Thyroid gland (tissue), 4 donors: ENCODE measurements around the gene DNM3. TPM values are rescaled to one million over a fixed set of nuclear protein-coding genes. Genes with fewer than 3 reads are reported as not detected.

ENCODE experiments used
- DNase-seq, 2 donors: peaks; one replicate each; pipeline ENCODE4 v3.0.0-alpha.2; 2019
- H3K27ac ChIP-seq, 3 donors: fragments of 200-600 bp; sonication (generic); 1 replicate in 2 of 3; 2 replicates in 1 of 3; pipeline ENCODE4 v1.5.1; 2016 to 2019; ENCODE audit warnings: mild to moderate bottlenecking in 1 of 3, moderate library complexity in 1 of 3
- H3K27me3 ChIP-seq: fragments of 200-600 bp; sonication (generic); one replicate; pipeline ENCODE4 v1.5.1; 2019
- H3K36me3 ChIP-seq, 2 donors: fragments of 200-600 bp; sonication (generic); one replicate each; pipeline ENCODE4 v1.5.1; 2016 to 2019
- H3K4me1 ChIP-seq, 2 donors: fragments of 200-600 bp; sonication (generic); one replicate each; pipeline ENCODE4 v1.5.1; 2017 to 2019
- H3K4me3 ChIP-seq, 3 donors: fragments of 200-600 bp; sonication (generic); replicated peaks in 1 of 3; 1 replicate in 2 of 3; 2 replicates in 1 of 3; pipeline ENCODE4 v1.5.1; 2016; ENCODE audit warnings: mild to moderate bottlenecking in 1 of 3
- H3K9me3 ChIP-seq: fragments of 200-600 bp; sonication (generic); one replicate; pipeline ENCODE4 v1.5.1; 2017
- CTCF ChIP-seq, 6 experiments: fragments of 200-600 bp in 3 of 6; fragments of 450-650 bp in 3 of 6; sonication (generic) in 3 of 6; IDR thresholded peaks; one replicate each; pipeline ENCODE4 v1.5.1; 2016 to 2019; ENCODE audit warnings: antibody characterized with exemption in 6 of 6, mild to moderate bottlenecking in 2 of 6, inconsistent platforms in 1 of 6, moderate library complexity in 1 of 6
- POLR2A ChIP-seq, 2 donors: fragments of 450-650 bp; IDR thresholded peaks; one replicate each; pipeline ENCODE4 v1.6.1; 2017; ENCODE audit warnings: antibody characterized with exemption in 2 of 2, mild to moderate bottlenecking in 2 of 2, moderate library complexity in 1 of 2
- WGBS, 2 donors: methylation state at CpG; one replicate each; pipeline ENCODE4 v1.1.5; 2017; 5-methylcytosine and 5-hydroxymethylcytosine counted together
- intact Hi-C: fragments of 100-400 bp; cut with DNase I; formaldehyde crosslinking; loops from one replicate; pipeline ENCODE4 v1.15.1; 2023
- total RNA-seq, 4 donors: library from RNA; depleted of rRNA; stranded (reverse); fragments of >200 nt; gene quantifications; one replicate each; pipeline ENCODE4 v1.2.3, GENCODE V29; 2016

The DNM3 gene
- total RNA-seq, 4 donors from 2014 or later, result 9.0 to 13.6 (median 10.8) TPM

- intact Hi-C loops, result no loop called here
- no peak overlapping the region for H3K4me3 ChIP-seq
- no peaks in the 10 kb centered on the region for H3K9me3 ChIP-seq
- no peaks in the 10 kb centered on the region for H3K36me3 ChIP-seq
- H3K27me3 ChIP-seq, result no peaks in the 10 kb centered on the region
- no peaks in the 10 kb centered on the region for H3K4me1 ChIP-seq
- H3K27ac ChIP-seq, result no peak overlapping the region
- WGBS, 2 donors, result 67 to 92% methylated on average over 4 of the region's 4 CpGs
- DNase-seq, result no peak
- TF ChIP-seq POLR2A (IDR thresholded peaks at IDR 0.05) (no peak), CTCF (IDR thresholded peaks at IDR 0.05) (no peak)
These were observed 411.0 kb downstream of the DNM3 start for GRCh38 chr1:172252321-172252720.

GRCh38 chr1:172252958-172253357 is 411.7 kb downstream of the DNM3 start:
- Histone ChIP-seq H3K36me3 (no peaks in the 10 kb centered on the region), H3K9me3 (no peaks in the 10 kb centered on the region), H3K27ac (no peak overlapping the region), H3K27me3 (no peaks in the 10 kb centered on the region), H3K4me3 (no peak overlapping the region), H3K4me1 (no peaks in the 10 kb centered on the region)
- no peak for DNase-seq
- intact Hi-C loops, result no loop called here
- 89 to 94% methylated on average over 2 of the region's 2 CpGs for WGBS, 2 donors
- TF ChIP-seq POLR2A (IDR thresholded peaks at IDR 0.05), result no peak
- TF ChIP-seq CTCF (IDR thresholded peaks at IDR 0.05), result no peak

- DNase-seq, result no peak
- Histone ChIP-seq H3K36me3 (no peaks in the 10 kb centered on the region), H3K4me3 (no peak overlapping the region), H3K4me1 (no peaks in the 10 kb centered on the region), H3K27me3 (no peaks in the 10 kb centered on the region), H3K9me3 (no peaks in the 10 kb centered on the region), H3K27ac (no peak overlapping the region)
- 66 to 79% methylated on average over 3 of the region's 3 CpGs for WGBS, 2 donors
- intact Hi-C loops, result no loop called here
- no peak for TF ChIP-seq CTCF (IDR thresholded peaks at IDR 0.05)
- no peak for TF ChIP-seq POLR2A (IDR thresholded peaks at IDR 0.05)
These were observed 413.4 kb downstream of the DNM3 start for GRCh38 chr1:172254521-172255222.

- Histone ChIP-seq H3K4me3 (no peak overlapping the region), H3K9me3 (no peaks in the 10 kb centered on the region), H3K36me3 (no peaks in the 10 kb centered on the region), H3K4me1 (no peaks in the 10 kb centered on the region), H3K27me3 (no peaks in the 10 kb centered on the region), H3K27ac (no peak overlapping the region)
- intact Hi-C loops, result no loop called here
- TF ChIP-seq CTCF (IDR thresholded peaks at IDR 0.05) (no peak), POLR2A (IDR thresholded peaks at IDR 0.05) (no peak)
- no peak for DNase-seq
These were observed 413.9 kb downstream of the DNM3 start for GRCh38 chr1:172255223-172255560.

- 94 to 97% methylated on average over 1 of the region's 1 CpG for WGBS, 2 donors
These were observed 424.6 kb downstream of the DNM3 start for GRCh38 chr1:172265905-172266304.

More at GRCh38 chr1:172265905-172266304, 424.6 kb downstream of the DNM3 start:
- no peak for TF ChIP-seq POLR2A (IDR thresholded peaks at IDR 0.05)
- no peak for TF ChIP-seq CTCF (IDR thresholded peaks at IDR 0.05)
- no peak overlapping the region for H3K4me3 ChIP-seq
- H3K27ac ChIP-seq, result no peak overlapping the region
- no peaks in the 10 kb centered on the region for H3K27me3 ChIP-seq
- H3K36me3 ChIP-seq, result no peaks in the 10 kb centered on the region
- no peaks in the 10 kb centered on the region for H3K4me1 ChIP-seq
- H3K9me3 ChIP-seq, result no peaks in the 10 kb centered on the region
- intact Hi-C loops, result no loop called here
- DNase-seq, result no peak
